HG03066 (cell line): ENCODE results near the gene KCNAB2.

Experiments
- ATAC-seq: cut with Tn5 transposase; IDR thresholded peaks from one replicate; pipeline ENCODE4 v1.9.1; 2021; ENCODE audit warnings: low read depth; ENCODE audit not compliant: unreplicated experiment

Gene KCNAB2

DNA sequence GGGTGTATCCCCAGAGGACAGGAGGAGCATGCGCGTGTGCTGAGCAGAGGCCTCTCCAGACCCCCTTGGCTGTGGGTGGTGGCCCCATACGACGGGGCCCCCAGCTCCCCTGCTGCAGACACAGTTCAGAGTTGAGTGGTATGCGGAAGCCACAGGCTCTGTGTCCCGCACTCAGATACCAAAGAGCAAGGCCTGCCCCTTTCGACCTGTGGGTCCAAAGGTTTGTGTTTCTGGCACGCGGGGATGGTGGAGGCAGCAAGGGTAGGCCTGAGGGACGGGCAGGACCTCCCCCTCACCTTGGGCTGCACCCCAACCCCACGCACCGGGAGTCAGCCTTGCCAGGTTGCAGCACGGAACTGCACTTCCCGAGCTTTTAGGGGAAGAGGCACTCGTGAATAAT is at the start of gene KCNAB2:
Gene KCNAB2, plus strand, starts transcription at position 328 of the 400 bp plus-strand sequence. CDS start 5,649 bp downstream, outside the sequence.
- no peak for ATAC-seq

DNA sequence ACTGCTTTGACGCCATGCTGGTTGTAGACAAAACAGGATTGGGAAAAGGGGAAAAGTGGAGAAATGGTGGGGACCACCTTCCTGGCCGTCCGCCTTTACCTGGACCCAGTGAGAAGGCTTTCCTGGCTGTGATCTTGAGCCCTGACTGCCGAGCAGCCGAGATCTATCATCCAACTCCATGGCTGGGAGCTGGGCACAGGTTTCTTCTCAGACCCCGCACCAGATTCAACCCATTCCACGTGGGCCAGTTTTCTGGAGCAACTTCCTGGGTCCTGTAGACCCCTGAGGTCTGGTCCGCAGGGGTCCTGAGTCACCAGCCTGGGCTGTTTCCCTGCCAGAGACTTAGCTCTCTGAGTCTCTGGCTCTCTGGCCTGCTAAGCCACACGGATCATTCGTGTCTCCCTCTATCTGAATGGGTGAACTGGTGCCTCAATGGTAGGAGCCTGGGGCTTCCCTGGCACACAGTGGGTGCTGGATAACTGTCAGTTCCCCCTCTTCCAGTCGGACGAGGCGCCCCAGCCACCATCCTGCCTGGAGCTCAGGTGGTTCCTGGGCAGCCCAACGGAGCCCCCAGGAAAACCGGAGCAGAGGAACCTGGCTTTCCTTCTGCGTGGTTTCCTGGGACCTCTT is 48.9 kb upstream of the KCNAB2 start:
- no peak for ATAC-seq

DNA sequence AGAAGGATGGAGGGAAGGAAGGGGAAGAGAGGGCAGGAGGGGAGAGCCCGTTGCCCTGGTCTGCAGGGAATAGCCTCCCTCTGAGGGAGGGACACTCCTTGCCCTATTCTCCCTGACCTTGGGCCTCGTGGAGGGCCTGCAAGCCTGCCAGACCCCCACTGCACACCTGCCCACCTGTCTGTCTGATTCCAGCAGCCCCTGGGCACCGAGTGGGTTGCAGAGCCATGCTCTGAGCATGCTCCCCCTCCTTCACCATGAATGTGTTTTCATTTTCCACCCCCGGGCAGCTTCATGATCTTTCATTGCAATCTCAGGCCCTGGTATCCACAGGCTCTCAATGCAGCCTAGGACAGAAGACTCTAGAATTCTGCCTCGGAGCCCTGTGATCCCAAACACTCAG is 48.4 kb upstream of the KCNAB2 start:
- no peak for ATAC-seq

DNA sequence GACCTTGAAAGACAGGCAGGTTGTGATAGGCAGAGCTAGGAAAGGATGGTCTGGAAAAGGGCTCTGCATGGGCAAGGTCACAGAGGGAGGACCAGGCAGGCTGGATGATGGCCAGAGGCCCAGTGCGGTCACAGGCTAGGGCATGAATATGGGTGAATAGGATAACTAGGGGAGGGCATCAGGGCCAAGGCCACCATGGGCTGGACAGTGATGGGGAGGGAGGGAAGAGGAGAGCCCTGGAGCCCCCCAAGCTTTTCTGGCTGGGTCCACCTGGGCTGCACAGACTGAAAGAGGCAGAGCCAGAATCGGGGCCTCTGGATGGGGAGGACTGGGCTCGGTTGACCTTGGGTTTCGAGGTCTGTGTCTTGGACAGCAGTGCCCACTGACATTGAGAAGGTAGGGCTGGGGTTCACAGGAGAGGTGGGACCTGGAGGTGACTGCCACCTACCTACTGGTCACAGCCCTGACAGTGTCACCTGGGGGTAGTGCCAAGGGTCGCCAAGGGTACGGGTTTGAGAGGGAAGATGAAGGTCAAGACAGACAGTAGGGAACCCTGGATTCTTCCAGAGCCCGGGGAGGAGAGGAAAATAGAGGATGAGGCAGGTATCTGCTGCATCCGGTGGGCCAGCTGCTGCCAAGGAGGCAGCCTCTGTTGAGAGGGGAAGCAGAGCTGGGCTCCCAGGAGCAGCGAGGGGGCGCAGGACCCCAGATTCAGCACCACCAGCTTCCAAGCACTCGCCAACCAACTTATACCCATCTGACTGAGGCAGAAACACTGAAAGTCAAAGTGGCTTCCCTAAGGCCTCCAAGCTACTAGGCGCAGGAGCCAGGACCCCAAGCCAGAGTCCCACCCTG is 47.4 kb upstream of the KCNAB2 start:
- no peak for ATAC-seq

DNA sequence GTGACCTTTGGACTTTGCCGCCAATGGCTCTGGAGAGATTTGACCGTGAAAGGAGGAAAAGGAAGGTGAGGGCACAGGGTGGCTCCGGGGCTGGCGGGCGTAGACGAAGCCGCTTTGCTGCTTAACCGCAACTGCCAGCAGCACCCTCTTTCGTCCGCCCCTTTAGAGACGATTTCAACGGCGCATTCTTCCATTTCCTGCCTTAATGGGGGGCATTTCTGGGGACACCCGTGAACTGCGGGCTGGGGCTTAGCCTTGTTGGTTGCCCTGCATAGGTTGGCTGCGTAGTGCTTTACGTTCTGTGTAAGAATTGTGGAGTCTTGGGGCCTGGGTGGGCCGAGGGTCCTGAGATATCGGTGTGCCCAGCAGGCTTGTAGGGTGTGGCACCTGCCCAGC is 46.8 kb upstream of the KCNAB2 start:
- no peak for ATAC-seq

DNA sequence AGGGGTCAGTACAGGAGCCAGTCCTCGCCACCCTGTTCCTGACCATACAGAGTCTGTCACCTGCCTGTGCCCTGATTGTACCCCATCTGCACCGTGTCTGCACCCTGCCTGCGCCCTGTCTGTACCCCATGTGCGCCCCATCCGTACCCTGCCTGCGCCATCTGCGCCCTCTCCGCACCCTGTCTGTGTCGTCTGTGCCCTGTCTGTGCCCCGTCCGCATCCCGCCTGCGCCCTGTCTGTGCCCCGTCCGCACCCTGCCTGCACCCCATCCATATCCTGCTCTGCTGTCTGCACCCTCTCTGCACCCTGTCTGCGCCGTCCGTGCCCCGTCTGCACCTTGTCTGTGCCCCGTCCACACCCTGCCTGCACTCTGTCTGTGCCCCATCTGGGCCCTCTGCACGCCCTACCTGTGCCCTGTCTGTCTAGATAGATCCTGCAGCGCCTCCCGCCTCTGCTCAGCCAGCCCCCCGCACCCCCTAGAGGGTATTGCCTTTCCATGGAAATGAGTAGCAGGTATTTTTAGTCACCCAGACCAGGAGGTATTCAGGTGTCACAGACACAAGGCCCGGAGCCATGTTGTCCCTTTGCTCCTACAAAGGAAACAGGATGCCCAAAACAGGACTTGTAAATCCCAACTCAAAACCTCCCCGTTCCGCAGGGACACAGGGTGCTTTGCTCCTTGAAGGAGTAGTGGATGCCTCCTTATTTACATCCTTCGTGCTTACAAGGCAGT is 45.8 kb upstream of the KCNAB2 start:
- no peak for ATAC-seq

DNA sequence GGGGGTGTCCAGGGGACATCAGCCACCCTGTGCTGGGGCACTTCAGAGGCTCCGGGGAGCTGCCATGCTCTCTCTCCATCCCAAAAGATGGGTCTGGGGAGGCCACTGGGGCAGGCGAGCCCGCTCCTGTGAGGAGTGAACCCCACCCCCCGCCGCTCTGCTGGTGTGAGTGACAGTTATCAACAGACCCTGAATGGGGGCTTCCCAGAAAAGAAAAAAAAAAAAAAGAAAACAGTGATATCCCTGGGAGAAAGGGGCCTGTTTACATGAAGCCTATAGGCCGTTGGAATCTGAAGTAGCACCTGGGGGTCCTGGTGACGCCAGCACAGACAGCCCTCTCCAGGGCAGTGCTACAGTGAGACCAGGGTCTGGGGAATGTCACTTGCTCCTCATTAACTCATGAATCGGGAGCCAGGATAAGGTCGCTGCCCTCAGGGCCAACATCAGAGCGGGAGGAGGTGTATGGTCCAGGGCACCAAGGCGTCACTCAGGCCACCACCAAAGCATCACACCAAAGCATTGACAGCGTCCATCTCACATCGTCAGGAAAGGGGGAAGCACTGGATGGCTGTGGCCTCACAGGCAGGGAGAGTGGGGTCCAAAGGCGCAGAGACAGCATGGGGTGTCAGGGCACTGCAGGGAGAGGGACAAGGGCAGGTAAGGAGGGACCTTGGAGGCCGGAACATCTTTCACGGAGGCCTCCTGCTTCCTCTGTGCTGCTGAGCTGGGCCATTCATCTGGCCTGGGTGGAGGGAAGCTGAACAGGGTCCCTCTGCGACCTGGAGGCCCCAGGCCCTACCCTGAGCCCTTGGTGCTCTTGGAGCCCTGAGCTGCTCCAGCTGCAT is 45.0 kb upstream of the KCNAB2 start:
- no peak for ATAC-seq

DNA sequence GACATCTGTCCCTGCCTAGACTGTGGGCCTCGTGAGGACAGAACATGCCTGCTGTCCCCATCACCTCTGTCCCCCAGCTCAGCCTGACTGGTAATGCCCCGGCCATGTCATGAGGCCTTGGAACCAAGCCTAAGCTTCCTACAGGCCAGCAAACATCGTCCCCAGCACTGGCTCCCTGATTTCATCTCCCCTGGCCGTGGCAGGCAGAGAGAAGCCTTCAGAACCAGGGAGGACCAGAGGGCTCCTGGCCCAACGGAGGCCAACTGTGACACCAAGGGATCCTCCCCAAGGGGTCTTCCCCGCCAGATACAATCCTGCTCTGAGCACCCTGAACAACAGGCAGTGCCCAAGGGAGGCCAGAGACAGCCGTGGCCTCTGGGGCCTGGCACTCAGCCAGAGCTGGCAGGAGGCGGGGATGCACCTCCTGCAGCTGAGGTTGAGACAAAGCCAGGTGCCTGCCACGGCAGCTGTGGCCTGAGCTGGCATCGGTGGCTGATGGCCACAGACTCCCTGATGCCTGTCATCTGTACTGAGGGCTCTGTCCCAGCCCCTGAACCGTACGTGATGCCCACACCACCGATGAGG is 43.6 kb upstream of the KCNAB2 start:
- no peak for ATAC-seq

DNA sequence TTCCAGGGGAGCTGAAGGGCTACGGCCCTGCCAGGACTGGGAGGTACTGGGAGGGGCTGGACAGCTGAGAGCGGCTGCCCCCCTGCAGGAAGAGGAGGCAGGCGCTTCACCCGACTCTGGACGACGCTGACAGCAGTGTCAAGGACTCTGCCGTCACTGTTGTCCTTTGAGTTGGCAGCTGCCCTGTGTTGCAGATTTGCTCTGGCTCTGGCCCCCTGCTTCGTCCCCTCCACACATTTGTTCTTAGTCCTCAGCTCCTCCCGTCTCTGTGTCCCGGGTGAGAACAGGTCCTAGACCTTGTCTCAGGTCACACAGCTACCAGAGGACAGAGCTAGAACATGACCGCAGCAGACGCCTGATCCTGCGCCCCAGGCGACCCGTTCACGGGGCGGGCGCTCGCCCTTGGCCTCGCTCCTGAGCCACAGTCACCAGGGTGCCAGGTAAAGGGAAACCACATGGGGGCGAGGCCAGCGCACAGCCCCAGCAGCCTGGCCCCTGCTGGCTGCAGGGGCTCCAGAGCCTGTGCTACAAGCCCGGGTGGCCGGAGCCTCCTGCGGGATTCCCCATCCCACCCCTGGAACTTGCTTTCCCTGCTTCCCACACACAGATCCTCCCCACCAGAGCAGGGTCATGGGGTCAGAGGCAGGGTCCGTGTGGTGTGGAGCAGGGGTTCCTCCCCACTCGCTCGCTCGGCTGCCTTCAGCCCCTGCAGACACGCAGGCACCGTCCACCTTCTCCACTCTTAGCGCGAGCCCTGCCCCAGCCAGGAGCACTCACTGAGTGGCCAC is 42.8 kb upstream of the KCNAB2 start:
- no peak for ATAC-seq

DNA sequence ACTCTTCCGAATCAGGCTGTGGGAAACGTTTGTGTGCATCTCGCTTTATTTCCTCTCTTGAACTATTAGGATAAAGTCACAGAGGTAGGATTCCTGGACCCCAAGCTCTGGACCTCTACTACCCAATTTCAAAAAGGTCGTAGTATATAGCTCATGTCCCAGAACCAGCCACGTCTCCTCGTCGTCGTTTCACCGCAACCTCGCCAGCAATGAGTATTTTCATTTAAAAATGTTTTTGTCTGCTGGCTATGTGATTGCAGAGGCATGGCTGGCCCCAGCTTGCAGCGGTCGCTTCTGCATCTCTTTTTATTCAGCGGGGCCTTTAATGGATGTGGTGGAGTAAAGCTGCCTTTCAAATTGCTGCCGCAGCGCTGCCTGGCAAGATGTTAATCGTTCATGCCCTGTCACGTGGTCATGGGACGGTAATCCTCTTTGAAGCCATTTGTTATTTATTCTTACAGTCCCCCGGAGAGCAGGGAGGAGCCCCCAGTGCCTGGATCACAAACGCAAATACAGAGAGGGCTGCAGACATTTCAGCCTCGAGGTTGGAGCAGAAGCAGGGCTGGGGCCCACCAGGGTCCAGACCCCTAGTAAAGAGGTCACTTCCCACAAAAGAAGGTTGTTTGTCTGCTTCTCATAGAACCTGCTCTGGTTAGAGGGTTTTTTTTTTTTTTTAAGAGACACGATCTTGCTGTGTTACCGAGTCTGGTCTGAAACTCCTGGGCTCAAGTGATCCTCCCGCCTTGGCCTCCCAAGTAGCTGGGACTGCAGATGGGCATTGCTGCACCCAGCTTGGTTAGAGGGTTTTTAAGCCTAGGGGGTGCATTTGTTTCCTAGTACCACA is 41.9 kb upstream of the KCNAB2 start:
- no peak for ATAC-seq

DNA sequence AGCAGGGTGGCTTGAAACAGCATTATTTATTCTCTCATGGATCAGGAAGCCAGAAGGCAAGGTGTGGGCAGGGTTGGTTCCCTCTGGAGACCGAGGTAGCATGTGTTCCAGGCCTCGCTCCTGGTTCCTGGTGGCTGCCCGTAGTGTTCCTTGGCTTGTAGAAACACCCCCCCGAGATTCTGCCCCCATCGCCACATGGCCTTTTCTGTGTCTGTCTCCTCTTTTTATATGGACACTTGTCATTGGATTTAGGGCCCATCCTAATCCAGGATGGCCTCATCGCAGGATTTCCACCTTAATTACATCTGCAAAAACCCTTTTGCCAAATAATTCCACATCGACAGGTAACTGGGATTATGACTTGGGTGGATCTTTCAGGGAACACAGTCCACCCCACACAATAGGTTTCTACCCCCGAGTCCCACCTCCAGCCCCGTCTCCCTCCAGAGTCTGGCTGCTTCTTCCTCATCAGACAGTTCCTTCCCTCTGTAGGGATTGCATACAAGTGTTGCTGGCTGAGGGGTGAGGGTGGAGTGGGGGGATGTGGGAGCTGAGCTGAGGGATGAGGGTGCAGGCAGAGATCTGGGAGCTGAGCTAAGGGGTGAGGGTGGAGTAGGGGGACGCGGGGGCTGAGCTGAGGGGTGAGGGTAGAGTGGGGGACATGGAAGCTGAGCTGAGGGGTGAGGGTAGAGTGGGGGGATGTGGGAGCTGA is 41.1 kb upstream of the KCNAB2 start:
- ATAC-seq = no peak

DNA sequence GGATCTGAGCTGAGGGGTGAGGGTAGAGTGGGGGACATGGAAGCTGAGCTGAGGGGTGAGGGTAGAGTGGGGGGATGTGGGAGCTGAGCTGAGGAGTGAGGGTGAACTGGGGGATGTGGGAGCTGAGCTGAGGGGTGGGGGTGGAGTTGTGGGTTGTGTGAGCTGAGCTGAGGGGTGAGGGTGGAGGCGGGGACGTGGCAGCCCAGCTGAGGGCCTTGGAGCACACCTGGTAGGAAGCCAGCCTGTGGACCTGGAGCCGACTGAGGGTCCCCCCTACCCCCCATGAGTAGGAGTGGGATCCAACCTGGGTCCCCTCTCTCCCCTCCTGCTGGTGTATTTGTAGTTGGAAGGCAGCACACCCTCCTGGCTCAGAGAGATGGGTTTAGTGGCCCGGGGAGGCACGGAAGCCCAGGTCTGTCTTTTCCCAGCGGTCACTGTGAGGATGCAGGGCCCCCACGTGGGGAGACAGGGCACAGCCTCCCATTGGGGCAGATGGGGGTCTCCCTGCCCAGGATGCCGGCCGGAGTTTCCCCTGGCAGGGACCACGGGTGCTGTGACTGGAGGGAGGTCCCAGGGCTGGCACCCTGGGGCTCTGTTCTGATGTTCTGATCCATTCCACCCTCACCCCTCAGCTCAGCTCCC is 40.3 kb upstream of the KCNAB2 start:
- ATAC-seq = no peak

DNA sequence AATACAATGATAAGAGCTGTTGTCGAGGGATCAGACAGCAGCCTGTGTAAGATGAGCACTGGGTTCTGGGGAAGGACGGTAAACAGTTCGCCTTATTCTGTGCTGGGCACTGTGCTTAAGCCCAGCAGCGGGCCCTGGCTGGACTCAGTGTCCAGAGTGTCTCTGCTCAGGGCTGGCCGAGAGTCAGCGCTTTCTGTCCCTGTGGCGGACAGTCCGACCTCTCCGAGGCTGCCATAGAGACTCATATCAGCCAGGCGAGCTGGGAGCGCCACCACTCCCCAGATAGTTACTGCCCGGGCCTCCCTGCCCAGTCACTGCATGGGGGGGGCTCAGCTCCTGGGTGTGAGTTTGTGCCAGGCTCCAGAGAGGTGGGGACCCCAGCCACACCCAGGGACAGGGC is 38.8 kb upstream of the KCNAB2 start:
- no peak for ATAC-seq

DNA sequence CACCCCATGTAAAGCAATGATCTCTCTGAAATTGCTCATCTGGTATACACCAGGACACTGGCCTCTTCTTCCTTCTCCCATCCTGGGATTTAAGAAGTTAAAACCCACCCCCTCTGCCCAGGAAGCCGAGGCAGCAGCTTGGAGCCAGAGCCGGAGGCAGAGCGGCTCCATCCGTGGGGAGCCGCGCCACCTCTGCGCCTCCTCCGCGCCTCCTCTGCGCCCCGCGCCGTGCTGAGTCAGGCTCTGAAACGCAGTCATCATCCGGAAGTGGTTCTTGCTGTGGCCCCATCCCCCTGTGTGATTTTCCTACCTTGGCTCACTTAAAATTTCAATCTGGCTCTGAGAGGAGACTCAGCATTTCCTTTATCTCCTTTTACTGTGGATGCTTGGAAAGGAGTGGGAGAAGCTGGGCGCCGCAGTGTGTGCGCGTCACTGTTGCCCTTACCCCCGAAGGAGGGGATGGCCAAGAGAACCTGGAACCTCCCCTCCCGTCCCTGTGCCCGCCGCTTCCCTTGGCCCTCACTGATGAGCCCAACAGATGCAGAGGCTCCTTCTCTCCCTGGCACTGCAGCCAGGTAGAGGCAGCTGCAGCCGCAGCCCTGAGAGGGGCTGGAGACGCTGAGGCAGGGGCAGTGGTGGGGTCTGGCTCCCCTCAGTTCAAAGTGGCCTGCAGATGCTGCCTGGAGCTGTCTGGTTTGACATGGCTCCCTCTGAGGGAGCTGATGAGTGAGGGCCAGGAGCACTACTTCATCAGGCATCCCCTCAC is 38.2 kb upstream of the KCNAB2 start:
- no peak for ATAC-seq

DNA sequence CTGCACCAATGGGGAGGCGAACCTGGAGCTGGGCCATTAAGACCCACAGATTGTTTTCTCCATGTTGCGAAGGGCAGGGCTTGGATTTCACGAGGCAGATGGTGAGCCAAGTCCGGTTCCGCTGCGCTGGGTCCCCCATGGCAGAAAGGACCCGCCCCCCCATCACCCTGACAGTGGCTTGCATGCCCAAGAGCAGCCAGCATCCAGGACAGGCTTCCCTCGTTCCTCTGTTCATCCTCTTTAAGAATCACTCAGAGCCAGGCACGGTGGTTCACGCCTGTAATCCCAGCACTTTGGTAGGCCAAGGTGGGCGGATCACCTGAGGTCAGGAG is 37.6 kb upstream of the KCNAB2 start:
- ATAC-seq = no peak

DNA sequence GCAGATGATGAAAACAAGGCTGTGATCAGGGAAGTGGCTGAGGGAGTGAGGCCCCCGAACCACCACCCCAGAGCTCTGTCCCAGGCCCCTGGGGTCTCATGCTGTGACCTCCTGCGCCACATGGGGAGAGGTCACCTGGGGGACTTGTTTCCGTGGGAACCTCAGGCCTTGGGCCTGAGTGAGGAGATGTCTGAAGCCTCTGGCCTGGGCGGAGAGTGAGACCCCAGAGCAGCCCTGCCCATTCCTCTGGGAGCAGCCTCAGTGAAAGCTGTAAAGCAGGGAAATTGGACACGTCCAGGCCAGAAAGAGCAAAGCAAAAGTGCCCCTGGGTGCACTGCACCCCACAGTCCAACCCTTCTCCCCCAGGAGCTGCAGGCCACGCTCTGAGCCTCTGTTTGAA is 37.0 kb upstream of the KCNAB2 start:
- ATAC-seq = no peak
